HEK293T (cell line): ENCODE data around the gene OPA1.

ENCODE experiments used
- BHLHE40 ChIP-seq: fragments of 450-650 bp; IDR thresholded peaks from 2 replicates; pipeline ENCODE4 v1.6.1; 2016; ENCODE audit warnings: mild to moderate bottlenecking, moderate library complexity, borderline replicate concordance
- FOXM1 ChIP-seq: fragments of 450-650 bp; IDR thresholded peaks from 2 replicates; pipeline ENCODE4 v1.6.1; 2017; ENCODE audit warnings: mild to moderate bottlenecking, borderline replicate concordance
- SP1 ChIP-seq: fragments of 450-650 bp; IDR thresholded peaks from 2 replicates; pipeline ENCODE4 v1.6.1; 2017
- SUZ12 ChIP-seq: fragments of 450-650 bp; IDR thresholded peaks from 2 replicates; pipeline ENCODE4 v1.6.1; 2016; ENCODE audit warnings: mild to moderate bottlenecking

- no peak for TF ChIP-seq SUZ12
- TF ChIP-seq SP1: no peak
- TF ChIP-seq BHLHE40: no peak
- no peak for TF ChIP-seq FOXM1
Measured at GRCh38 chr3:193554811-193555210, 38.2 kb upstream of the OPA1 start, which contains the start of gene ATP13A4.
